ENCODE results near the gene CNTD1.

DNA sequence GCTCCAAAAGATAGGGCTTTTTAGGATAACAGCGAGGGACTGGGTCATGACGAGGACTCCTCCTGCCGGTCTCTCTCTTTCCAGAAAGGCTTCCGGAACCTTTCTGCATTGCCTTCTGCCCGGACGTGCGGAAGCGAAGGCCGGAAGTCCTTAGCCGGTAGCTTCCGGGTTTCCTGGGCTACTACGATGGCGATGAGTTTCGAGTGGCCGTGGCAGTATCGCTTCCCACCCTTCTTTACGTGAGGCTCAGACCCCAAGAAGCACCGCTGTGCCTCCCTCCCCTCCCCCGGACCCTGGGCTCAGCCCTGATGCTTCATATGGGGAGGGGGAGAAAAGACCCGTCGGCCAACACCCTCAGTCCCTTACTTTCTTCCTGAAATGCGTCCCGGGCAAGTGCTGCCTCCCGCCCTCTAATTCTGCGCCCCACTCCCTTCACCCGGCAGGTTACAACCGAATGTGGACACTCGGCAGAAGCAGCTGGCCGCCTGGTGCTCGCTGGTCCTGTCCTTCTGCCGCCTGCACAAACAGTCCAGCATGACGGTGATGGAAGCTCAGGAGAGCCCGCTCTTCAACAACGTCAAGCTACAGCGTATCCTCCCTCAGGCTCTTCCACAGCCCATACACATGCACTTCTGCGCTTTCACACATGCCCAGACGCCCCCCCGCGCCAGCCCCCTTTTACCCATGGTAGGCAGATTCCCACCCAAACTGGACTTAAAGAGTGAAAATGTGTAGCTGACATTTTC is 25.2 kb upstream of the CNTD1 start, which contains the start of gene VPS25:
- TF ChIP-seq, protein P1, sequence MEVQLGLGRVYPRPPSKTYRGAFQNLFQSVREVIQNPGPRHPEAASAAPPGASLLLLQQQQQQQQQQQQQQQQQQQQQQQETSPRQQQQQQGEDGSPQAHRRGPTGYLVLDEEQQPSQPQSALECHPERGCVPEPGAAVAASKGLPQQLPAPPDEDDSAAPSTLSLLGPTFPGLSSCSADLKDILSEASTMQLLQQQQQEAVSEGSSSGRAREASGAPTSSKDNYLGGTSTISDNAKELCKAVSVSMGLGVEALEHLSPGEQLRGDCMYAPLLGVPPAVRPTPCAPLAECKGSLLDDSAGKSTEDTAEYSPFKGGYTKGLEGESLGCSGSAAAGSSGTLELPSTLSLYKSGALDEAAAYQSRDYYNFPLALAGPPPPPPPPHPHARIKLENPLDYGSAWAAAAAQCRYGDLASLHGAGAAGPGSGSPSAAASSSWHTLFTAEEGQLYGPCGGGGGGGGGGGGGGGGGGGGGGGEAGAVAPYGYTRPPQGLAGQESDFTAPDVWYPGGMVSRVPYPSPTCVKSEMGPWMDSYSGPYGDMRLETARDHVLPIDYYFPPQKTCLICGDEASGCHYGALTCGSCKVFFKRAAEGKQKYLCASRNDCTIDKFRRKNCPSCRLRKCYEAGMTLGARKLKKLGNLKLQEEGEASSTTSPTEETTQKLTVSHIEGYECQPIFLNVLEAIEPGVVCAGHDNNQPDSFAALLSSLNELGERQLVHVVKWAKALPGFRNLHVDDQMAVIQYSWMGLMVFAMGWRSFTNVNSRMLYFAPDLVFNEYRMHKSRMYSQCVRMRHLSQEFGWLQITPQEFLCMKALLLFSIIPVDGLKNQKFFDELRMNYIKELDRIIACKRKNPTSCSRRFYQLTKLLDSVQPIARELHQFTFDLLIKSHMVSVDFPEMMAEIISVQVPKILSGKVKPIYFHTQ (CRISPR knock-in tag; IDR thresholded peaks at IDR 0.05): no peak
- TF ChIP-seq ESRRA (CRISPR knock-in tag; IDR thresholded peaks at IDR 0.05; ENCODE audit: borderline replicate concordance): no peak
- peak; percentile 57; the same call in 1 of the 2 replicates for TF ChIP-seq CREM (CRISPR knock-in tag; IDR thresholded peaks at IDR 0.05)
- TF ChIP-seq, protein P2, sequence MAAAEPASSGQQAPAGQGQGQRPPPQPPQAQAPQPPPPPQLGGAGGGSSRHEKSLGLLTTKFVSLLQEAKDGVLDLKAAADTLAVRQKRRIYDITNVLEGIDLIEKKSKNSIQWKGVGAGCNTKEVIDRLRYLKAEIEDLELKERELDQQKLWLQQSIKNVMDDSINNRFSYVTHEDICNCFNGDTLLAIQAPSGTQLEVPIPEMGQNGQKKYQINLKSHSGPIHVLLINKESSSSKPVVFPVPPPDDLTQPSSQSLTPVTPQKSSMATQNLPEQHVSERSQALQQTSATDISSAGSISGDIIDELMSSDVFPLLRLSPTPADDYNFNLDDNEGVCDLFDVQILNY (CRISPR knock-in tag; IDR thresholded peaks at IDR 0.05): no peak
- TF ChIP-seq, protein P3, sequence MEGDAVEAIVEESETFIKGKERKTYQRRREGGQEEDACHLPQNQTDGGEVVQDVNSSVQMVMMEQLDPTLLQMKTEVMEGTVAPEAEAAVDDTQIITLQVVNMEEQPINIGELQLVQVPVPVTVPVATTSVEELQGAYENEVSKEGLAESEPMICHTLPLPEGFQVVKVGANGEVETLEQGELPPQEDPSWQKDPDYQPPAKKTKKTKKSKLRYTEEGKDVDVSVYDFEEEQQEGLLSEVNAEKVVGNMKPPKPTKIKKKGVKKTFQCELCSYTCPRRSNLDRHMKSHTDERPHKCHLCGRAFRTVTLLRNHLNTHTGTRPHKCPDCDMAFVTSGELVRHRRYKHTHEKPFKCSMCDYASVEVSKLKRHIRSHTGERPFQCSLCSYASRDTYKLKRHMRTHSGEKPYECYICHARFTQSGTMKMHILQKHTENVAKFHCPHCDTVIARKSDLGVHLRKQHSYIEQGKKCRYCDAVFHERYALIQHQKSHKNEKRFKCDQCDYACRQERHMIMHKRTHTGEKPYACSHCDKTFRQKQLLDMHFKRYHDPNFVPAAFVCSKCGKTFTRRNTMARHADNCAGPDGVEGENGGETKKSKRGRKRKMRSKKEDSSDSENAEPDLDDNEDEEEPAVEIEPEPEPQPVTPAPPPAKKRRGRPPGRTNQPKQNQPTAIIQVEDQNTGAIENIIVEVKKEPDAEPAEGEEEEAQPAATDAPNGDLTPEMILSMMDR (IDR thresholded peaks at IDR 0.05): no peak
- TF ChIP-seq E2F1 (CRISPR knock-in tag; IDR thresholded peaks at IDR 0.05): no peak
- no peak for TF ChIP-seq ZNF512 (CRISPR knock-in tag; IDR thresholded peaks at IDR 0.05; ENCODE audit: borderline replicate concordance)
- no peak for TF ChIP-seq NR3C1 (CRISPR knock-in tag; conservative IDR thresholded peaks at IDR 0.05; ENCODE audit: low read depth)
- TF ChIP-seq, protein P4, sequence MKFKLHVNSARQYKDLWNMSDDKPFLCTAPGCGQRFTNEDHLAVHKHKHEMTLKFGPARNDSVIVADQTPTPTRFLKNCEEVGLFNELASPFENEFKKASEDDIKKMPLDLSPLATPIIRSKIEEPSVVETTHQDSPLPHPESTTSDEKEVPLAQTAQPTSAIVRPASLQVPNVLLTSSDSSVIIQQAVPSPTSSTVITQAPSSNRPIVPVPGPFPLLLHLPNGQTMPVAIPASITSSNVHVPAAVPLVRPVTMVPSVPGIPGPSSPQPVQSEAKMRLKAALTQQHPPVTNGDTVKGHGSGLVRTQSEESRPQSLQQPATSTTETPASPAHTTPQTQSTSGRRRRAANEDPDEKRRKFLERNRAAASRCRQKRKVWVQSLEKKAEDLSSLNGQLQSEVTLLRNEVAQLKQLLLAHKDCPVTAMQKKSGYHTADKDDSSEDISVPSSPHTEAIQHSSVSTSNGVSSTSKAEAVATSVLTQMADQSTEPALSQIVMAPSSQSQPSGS (CRISPR knock-in tag; IDR thresholded peaks at IDR 0.05; ENCODE audit: borderline replicate concordance, low read depth): no peak

All from WTC11 (cell line).